ENCODE measurements around the gene MRPL12. TPM values are rescaled to one million over a fixed set of nuclear protein-coding genes. Genes with fewer than 3 reads are reported as not detected.

Gene MRPL12
- total and polyA plus RNA-seq, 9 of the 15 experiments (the other 6 are each of a cell fraction or from before 2014, with no cell fraction given), result 0.94 to 338 (median 100) TPM

GRCh38 chr17:81741594-81742452, 38.7 kb downstream of the MRPL12 start (continued):
- TF ChIP-seq CREB3L1 (IDR thresholded peaks at IDR 0.05; ENCODE audit: borderline replicate concordance, low read depth) (no peak), COPS2 (conservative IDR thresholded peaks at IDR 0.05) (no peak), ELK3 (CRISPR knock-in tag; IDR thresholded peaks at IDR 0.05) (no peak), SMARCA4 (IDR thresholded peaks at IDR 0.05) (0 out of 2 replicates have a peak, but pooled peaks have one; percentile 26), ATF2 (CRISPR knock-in tag; IDR thresholded peaks at IDR 0.05) (no peak), SETDB1 (IDR thresholded peaks at IDR 0.05; ENCODE audit: low read length) (no peak), FIP1L1 (IDR thresholded peaks at IDR 0.05; ENCODE audit: low read depth, low read length, poor library complexity, severe bottlenecking) (peak; percentile 31), ZNF407 (IDR thresholded peaks at IDR 0.05; ENCODE audit: low read depth) (no peak), CTCFL (IDR thresholded peaks at IDR 0.05; ENCODE audit: borderline replicate concordance, insufficient read depth, low read depth, low read length, poor library complexity, severe bottlenecking) (no peak), ARID1B (IDR thresholded peaks at IDR 0.05) (0 out of 2 replicates have a peak, but pooled peaks have one; percentile 14), SRF (CRISPR knock-in tag; IDR thresholded peaks at IDR 0.05) (no peak)
